ENCODE data around the gene ALOX5AP. TPM values are rescaled to one million over a fixed set of nuclear protein-coding genes. Genes with fewer than 3 reads are reported as not detected.
"Not testable (repeated sequence)": the region's sequence is repeated elsewhere in the genome, so short reads cannot be mapped to it uniquely, and the experiment has no call there.

The ALOX5AP gene
- polyA plus RNA-seq, 3 donors = 84.4 to 269 (median 220) TPM

- peaks cover 6 to 9% (median 9%) of the 10 kb centered on the region in 3 donors for H3K27me3 Mint-ChIP-seq (ENCODE audit: low read depth in 3 of 3)
- Histone ChIP-seq H3K4me2 (replicated peaks; ENCODE audit: extremely low read depth, low read length, poor library complexity, severe bottlenecking) (peak overlapping the region; percentile 32), H3K27ac (ENCODE audit: low read depth in 1 of 2, low read length in 2 of 2) (peak overlapping the region; percentile 28 to 73), H3K9me3 (replicated peaks in 1 of 2; ENCODE audit: control insufficient read depth in 1 of 2, insufficient read depth in 1 of 2, low read length in 2 of 2) (no peaks in the 10 kb centered on the region), H3K36me3 (replicated peaks in 1 of 2; ENCODE audit: control insufficient read depth in 1 of 2, insufficient read depth in 2 of 2, low read length in 2 of 2) (peaks cover 11 to 27% of the 10 kb centered on the region in 2 donors), H3K9ac (ENCODE audit: insufficient read depth, low read length, poor library complexity, severe bottlenecking) (no peak overlapping the region), H2AFZ (ENCODE audit: insufficient read depth, low read depth, low read length, poor library complexity, severe bottlenecking) (no peak overlapping the region), H4K20me1 (ENCODE audit: insufficient read depth, low read length) (no peaks in the 10 kb centered on the region), H3K4me3 (replicated peaks in 1 of 3; ENCODE audit: low read depth in 2 of 3, low read length in 3 of 3) (peak overlapping the region in 1 of 3 experiments; percentile 9), H3K27me3 (ENCODE audit: control insufficient read depth in 2 of 2, insufficient read depth in 2 of 2, low read length in 2 of 2) (no peaks in the 10 kb centered on the region), H3K79me2 (ENCODE audit: insufficient read depth, low read length) (peaks cover 65% of the 10 kb centered on the region), H3K4me1 (ENCODE audit: control insufficient read depth in 1 of 2, insufficient read depth in 2 of 2, low read length in 2 of 2) (peaks cover 69 to 77% of the 10 kb centered on the region in 2 donors)
- peaks cover 69 to 70% of the 10 kb centered on the region in 2 donors for H3K36me3 Mint-ChIP-seq
- H3K4me3 Mint-ChIP-seq = peak overlapping the region; percentile 39 to 84
- WGBS (ENCODE audit: insufficient coverage) = 8% methylated on average over 9 of the region's 9 CpGs
- TF ChIP-seq, protein P1, sequence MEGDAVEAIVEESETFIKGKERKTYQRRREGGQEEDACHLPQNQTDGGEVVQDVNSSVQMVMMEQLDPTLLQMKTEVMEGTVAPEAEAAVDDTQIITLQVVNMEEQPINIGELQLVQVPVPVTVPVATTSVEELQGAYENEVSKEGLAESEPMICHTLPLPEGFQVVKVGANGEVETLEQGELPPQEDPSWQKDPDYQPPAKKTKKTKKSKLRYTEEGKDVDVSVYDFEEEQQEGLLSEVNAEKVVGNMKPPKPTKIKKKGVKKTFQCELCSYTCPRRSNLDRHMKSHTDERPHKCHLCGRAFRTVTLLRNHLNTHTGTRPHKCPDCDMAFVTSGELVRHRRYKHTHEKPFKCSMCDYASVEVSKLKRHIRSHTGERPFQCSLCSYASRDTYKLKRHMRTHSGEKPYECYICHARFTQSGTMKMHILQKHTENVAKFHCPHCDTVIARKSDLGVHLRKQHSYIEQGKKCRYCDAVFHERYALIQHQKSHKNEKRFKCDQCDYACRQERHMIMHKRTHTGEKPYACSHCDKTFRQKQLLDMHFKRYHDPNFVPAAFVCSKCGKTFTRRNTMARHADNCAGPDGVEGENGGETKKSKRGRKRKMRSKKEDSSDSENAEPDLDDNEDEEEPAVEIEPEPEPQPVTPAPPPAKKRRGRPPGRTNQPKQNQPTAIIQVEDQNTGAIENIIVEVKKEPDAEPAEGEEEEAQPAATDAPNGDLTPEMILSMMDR (IDR thresholded peaks at IDR 0.05) = no peak
- peak overlapping the region; percentile 24 to 98 (median 95) for H3K27ac Mint-ChIP-seq
- peak; percentile 69 to 90 (median 71) for DNase-seq
- intact Hi-C loops (cut with micrococcal nuclease) = loop anchor here (2.0 to 10.0 kb wide), 4 partner anchors 33 to 71 kb away; no protein-coding TSS in a partner anchor
- peaks cover 70% of the 10 kb centered on the region for H3K4me1 Mint-ChIP-seq
- peaks cover 0 to 5% (median 2%) of the 10 kb centered on the region in 7 donors for H3K9me3 Mint-ChIP-seq
Observed at GRCh38 chr13:30745906-30746686, 10.8 kb downstream of the ALOX5AP start.

DNA sequence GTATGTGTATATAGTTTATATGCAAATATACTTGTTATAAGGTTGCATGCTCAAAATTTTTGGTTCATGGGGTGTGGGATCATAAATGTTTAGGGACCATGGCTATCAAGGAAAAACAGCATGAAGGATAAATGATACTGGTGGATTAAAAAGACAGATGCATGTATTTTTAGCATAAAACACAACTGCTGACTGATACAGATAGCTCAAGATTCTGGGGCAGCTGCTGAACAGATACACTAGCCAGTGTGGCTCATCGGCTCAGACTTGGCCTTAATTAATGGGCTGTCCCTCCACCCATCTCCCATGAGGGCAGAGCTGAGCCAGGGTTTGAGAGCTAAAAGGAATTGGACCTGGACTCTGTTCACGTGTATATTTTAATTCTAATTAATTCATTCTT lies 11.4 kb downstream of the ALOX5AP start:
- Histone ChIP-seq H4K20me1 (ENCODE audit: insufficient read depth, low read length) (no peaks in the 10 kb centered on the region), H3K4me3 (replicated peaks in 1 of 3; ENCODE audit: low read depth in 2 of 3, low read length in 3 of 3) (no peak overlapping the region), H3K9me3 (replicated peaks in 1 of 2; ENCODE audit: control insufficient read depth in 1 of 2, insufficient read depth in 1 of 2, low read length in 2 of 2) (no peaks in the 10 kb centered on the region), H3K4me1 (ENCODE audit: control insufficient read depth in 1 of 2, insufficient read depth in 2 of 2, low read length in 2 of 2) (peaks cover 68 to 72% of the 10 kb centered on the region in 2 donors), H2AFZ (ENCODE audit: insufficient read depth, low read depth, low read length, poor library complexity, severe bottlenecking) (no peak overlapping the region), H3K27ac (ENCODE audit: low read depth in 1 of 2, low read length in 2 of 2) (no peak overlapping the region), H3K79me2 (ENCODE audit: insufficient read depth, low read length) (peaks cover 58% of the 10 kb centered on the region), H3K9ac (ENCODE audit: insufficient read depth, low read length, poor library complexity, severe bottlenecking) (no peak overlapping the region), H3K36me3 (replicated peaks in 1 of 2; ENCODE audit: control insufficient read depth in 1 of 2, insufficient read depth in 2 of 2, low read length in 2 of 2) (peaks cover 12 to 34% of the 10 kb centered on the region in 2 donors), H3K27me3 (ENCODE audit: control insufficient read depth in 2 of 2, insufficient read depth in 2 of 2, low read length in 2 of 2) (no peaks in the 10 kb centered on the region), H3K4me2 (replicated peaks; ENCODE audit: extremely low read depth, low read length, poor library complexity, severe bottlenecking) (no peak overlapping the region)
- peaks cover 75 to 77% of the 10 kb centered on the region in 2 donors for H3K36me3 Mint-ChIP-seq
- peaks cover 6 to 9% (median 8%) of the 10 kb centered on the region in 3 donors for H3K27me3 Mint-ChIP-seq (ENCODE audit: low read depth in 3 of 3)
- TF ChIP-seq, protein P1 (IDR thresholded peaks at IDR 0.05) = no peak
- H3K9me3 Mint-ChIP-seq = peaks cover 0 to 8% (median 3%) of the 10 kb centered on the region in 7 donors
- 100% methylated on average over 2 of the region's 2 CpGs for WGBS (ENCODE audit: insufficient coverage)
- intact Hi-C loops (cut with micrococcal nuclease) = loop anchor here in 1 of 2 donors (10.0 kb wide), 2 partner anchors 52 to 58 kb away; no protein-coding TSS in a partner anchor
- H3K4me1 Mint-ChIP-seq = peaks cover 67% of the 10 kb centered on the region
- DNase-seq = no peak
- peak overlapping the region in 5 of 7 donors; percentile 86 to 98 (median 94) for H3K27ac Mint-ChIP-seq
- H3K4me3 Mint-ChIP-seq = no peak overlapping the region

GRCh38 chr13:30747845-30748244 lies 12.5 kb downstream of the ALOX5AP start:
- Mint-ChIP-seq H3K27ac (peak overlapping the region; percentile 76 to 95 (median 92)), H3K4me3 (peak overlapping the region in 1 of 2 donors; percentile 64)
- not testable (repeated sequence) for H3K4me3 ChIP-seq (replicated peaks in 1 of 3; ENCODE audit: low read depth in 2 of 3, low read length in 3 of 3)

More at GRCh38 chr13:30747845-30748244, 12.5 kb downstream of the ALOX5AP start:
- peak overlapping the region; percentile 8 for H3K4me2 ChIP-seq (replicated peaks; ENCODE audit: extremely low read depth, low read length, poor library complexity, severe bottlenecking)
- H3K36me3 ChIP-seq (replicated peaks in 1 of 2; ENCODE audit: control insufficient read depth in 1 of 2, insufficient read depth in 2 of 2, low read length in 2 of 2) = peaks cover 22 to 45% of the 10 kb centered on the region in 2 donors
- H3K27ac ChIP-seq (ENCODE audit: low read depth in 1 of 2, low read length in 2 of 2) = peak overlapping the region; percentile 39 to 69
- peaks cover 76 to 86% of the 10 kb centered on the region in 2 donors for H3K36me3 Mint-ChIP-seq
- not testable (repeated sequence) for H4K20me1 ChIP-seq (ENCODE audit: insufficient read depth, low read length); H3K27me3 Mint-ChIP-seq (ENCODE audit: low read depth in 3 of 3); H3K9me3 Mint-ChIP-seq; H2AFZ ChIP-seq (ENCODE audit: insufficient read depth, low read depth, low read length, poor library complexity, severe bottlenecking); H3K9me3 ChIP-seq (replicated peaks in 1 of 2; ENCODE audit: control insufficient read depth in 1 of 2, insufficient read depth in 1 of 2, low read length in 2 of 2); H3K27me3 ChIP-seq (ENCODE audit: control insufficient read depth in 2 of 2, insufficient read depth in 2 of 2, low read length in 2 of 2); H3K9ac ChIP-seq (ENCODE audit: insufficient read depth, low read length, poor library complexity, severe bottlenecking)
- WGBS (ENCODE audit: insufficient coverage) = 0% methylated on average over 2 of the region's 6 CpGs
- H3K4me1 ChIP-seq (ENCODE audit: control insufficient read depth in 1 of 2, insufficient read depth in 2 of 2, low read length in 2 of 2) = peaks cover 61% of the 10 kb centered on the region in 2 donors
- DNase-seq = peak; percentile 71 to 82 (median 79)
- H3K4me1 Mint-ChIP-seq = peaks cover 57% of the 10 kb centered on the region
- peaks cover 47% of the 10 kb centered on the region for H3K79me2 ChIP-seq (ENCODE audit: insufficient read depth, low read length)
- intact Hi-C loops (cut with micrococcal nuclease) = loop anchor here in 1 of 2 donors (10.0 kb wide), 2 partner anchors 53 to 57 kb away; no protein-coding TSS in a partner anchor
